Pancreas (tissue), 10 donors: ENCODE data around the gene SLC6A4. TPM values are rescaled to one million over a fixed set of nuclear protein-coding genes. Genes with fewer than 3 reads are reported as not detected.

Experiments
- ATAC-seq, 4 donors: fragments of 200-7000 bp; cut with Tn5 transposase; one replicate each; pipeline versions ENCODE4 v1.8.0 to v1.9.1; 2020; ENCODE audit warnings: mild to moderate bottlenecking in 4 of 4, moderate library complexity in 4 of 4
- DNase-seq, 6 donors: peaks; one replicate each; pipeline ENCODE4 v3.0.0-alpha.2; 2020
- FAIRE-seq: peaks from 2 replicates; lab custom pipeline; 2012; peaks lifted over from hg19 to GRCh38; lab: Jason Lieb, UNC
- H3K27ac ChIP-seq, 4 donors: fragments of 200-600 bp; sonication (generic); 1 replicate in 3 of 4; 2 replicates in 1 of 4; pipeline versions ENCODE4 v1.5.0 to v1.8.0; 2020
- H3K27me3 ChIP-seq, 4 donors: fragments of 200-600 bp; one replicate each; pipeline ENCODE4 v1.8.0; 2021
- H3K36me3 ChIP-seq, 3 donors: fragments of 200-600 bp; sonication (generic) in 1 of 3; one replicate each; pipeline versions ENCODE4 v1.5.0 to v1.8.0; 2020 to 2021
- H3K4me1 ChIP-seq, 3 donors: fragments of 200-600 bp; one replicate each; pipeline ENCODE4 v1.8.0; 2021
- H3K4me3 ChIP-seq, 4 donors: fragments of 200-600 bp; sonication (generic) in 2 of 4; one replicate each; pipeline versions ENCODE4 v1.5.0 to v1.8.0; 2020 to 2021
- H3K9me3 ChIP-seq, 4 donors: fragments of 200-600 bp; one replicate each; pipeline ENCODE4 v1.8.0; 2021
- WGBS, 2 donors: extraction: QIAGEN DNeasy Blood & Tissue Kit; methylation state at CpG; one replicate each; pipeline ENCODE4 v1.1.7; 2013; 5-methylcytosine and 5-hydroxymethylcytosine counted together
- intact Hi-C, 3 donors: fragments of 100-400 bp; cut with DNase I; formaldehyde crosslinking; loops; one replicate each; pipeline versions ENCODE4 v1.11.1 to v1.14.2; 2022
- polyA plus RNA-seq, 2 donors: library from polyadenylated mRNA; stranded (reverse); fragments of 200-250 nt; gene quantifications; one replicate each; pipeline ENCODE4 v1.2.3, GENCODE V29; 2013
- total RNA-seq, 6 donors: library from RNA; stranded (reverse); fragmentation: NEBNext Ultra II Directional in 4 of 6; extraction: Animal tissue kit (Norgen Biotek cat#: 25700) in 4 of 6; gene quantifications; one replicate each; pipeline versions ENCODE4 v1.2.1 to v1.2.4, GENCODE V29; 2021 to 2023
- TF ChIP-seq, protein P1 (sequence below), 4 donors: fragments of 200-600 bp; sonication (generic) in 3 of 4; IDR thresholded peaks; one replicate each; pipeline versions ENCODE4 v1.5.0 to v1.8.0; 2021; ENCODE audit warnings: antibody characterized with exemption in 4 of 4
- donor health status: healthy with polysubstance abuse.
- donor health status: DM: no; HTN: no; CAD: no; lungs with moderate emphysema.
- donor health status: DM: no; HTN: no; CAD: no.
- donor health status: control.
- donor health status: control.
- donor health status: Bipolar disorder and iron deficiency.
- donor health status: DM: yes; HTN: yes; CAD: no.
- donor health status: DM: no; HTN: no; CAD: no.
- donor health status: DM: no; HTN: no; CAD: no.
- donor health status: DM: yes; HTN: yes; CAD: no.

The SLC6A4 gene
- total and polyA plus RNA-seq, 8 donors = 0.42 to 3.1 (median 0.87) TPM

DNA sequence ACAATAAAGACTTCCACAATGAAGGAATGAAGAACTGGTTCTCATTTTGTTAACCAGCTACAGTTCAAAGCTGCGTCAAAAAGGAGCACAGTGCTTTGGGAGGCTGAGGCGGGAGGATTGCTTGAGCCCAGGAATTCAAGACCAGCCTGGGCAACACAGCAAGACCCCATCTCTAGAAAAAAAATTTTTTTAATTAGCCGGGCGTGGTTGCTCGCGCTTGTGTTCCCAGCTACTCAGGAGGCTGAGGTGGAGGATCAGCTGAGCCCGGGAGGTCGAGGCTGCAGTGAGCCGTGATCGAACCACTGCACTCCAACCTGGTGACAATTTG, 764 bp upstream of the SLC6A4 start:
- no peaks in the 10 kb centered on the region for H3K9me3 ChIP-seq
- TF ChIP-seq, protein P1, sequence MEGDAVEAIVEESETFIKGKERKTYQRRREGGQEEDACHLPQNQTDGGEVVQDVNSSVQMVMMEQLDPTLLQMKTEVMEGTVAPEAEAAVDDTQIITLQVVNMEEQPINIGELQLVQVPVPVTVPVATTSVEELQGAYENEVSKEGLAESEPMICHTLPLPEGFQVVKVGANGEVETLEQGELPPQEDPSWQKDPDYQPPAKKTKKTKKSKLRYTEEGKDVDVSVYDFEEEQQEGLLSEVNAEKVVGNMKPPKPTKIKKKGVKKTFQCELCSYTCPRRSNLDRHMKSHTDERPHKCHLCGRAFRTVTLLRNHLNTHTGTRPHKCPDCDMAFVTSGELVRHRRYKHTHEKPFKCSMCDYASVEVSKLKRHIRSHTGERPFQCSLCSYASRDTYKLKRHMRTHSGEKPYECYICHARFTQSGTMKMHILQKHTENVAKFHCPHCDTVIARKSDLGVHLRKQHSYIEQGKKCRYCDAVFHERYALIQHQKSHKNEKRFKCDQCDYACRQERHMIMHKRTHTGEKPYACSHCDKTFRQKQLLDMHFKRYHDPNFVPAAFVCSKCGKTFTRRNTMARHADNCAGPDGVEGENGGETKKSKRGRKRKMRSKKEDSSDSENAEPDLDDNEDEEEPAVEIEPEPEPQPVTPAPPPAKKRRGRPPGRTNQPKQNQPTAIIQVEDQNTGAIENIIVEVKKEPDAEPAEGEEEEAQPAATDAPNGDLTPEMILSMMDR (IDR thresholded peaks at IDR 0.05) = no peak
- H3K4me1 ChIP-seq = peaks cover 0 to 3% (median 0%) of the 10 kb centered on the region in 3 donors
- ATAC-seq (no peak), DNase-seq (no peak), FAIRE-seq (no peak)
- H3K27me3 ChIP-seq = no peaks in the 10 kb centered on the region
- intact Hi-C loops = no loop called here
- no peaks in the 10 kb centered on the region for H3K36me3 ChIP-seq
- peak overlapping the region in 2 of 4 donors; percentile 12 to 49 for H3K4me3 ChIP-seq
- 72 to 78% methylated on average over 10 of the region's 10 CpGs for WGBS, 2 donors
- H3K27ac ChIP-seq = no peak overlapping the region

DNA sequence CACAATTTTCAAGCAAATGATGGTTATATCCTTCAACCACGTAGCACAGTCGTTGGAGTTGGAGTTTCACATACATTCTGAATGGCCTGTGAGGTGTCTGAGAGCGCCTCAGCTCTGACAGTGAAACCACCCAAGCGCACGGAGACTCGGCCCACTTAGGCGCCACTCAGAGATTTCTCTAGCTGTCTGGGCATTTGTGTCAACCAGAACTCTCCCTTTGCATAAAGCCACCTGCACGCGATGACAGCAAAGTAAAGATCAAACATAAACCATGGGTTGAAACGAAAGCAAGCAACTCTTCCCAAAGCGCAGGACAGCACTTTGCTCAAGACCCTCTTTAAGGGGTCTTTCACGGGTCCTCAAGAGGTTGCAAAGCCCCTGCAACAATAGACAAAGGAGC, 533 bp downstream of the SLC6A4 start:
- 48 to 56% methylated on average over 12 of the region's 12 CpGs for WGBS, 2 donors
- ATAC-seq = no peak
- intact Hi-C loops = no loop called here
- FAIRE-seq = no peak
- DNase-seq = no peak
- TF ChIP-seq, protein P1 (IDR thresholded peaks at IDR 0.05) = no peak
- Histone ChIP-seq H3K27ac (no peak overlapping the region), H3K9me3 (no peaks in the 10 kb centered on the region), H3K36me3 (no peaks in the 10 kb centered on the region), H3K27me3 (no peaks in the 10 kb centered on the region), H3K4me3 (peak overlapping the region in 1 of 4 donors; percentile 49), H3K4me1 (peaks cover 0 to 3% (median 0%) of the 10 kb centered on the region in 3 donors)

DNA sequence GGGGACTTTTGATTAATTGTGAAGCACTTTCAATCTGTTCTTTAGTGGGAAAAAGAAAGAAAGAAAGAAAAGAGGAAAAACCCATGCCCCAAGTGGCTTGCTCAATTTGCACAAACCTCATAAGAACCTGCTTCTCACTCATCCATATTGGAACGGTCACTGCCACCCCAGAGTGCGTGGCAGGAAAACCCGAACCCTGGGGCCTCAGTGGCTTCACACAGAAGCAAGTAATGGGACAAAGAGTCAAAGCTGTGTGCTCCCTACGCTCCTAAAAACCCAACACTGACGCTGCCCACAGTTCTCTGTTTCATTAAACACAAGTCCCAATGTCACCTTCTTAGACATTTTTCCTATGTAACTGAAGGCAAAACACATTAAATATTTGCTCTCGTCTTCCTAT, 1.2 kb downstream of the SLC6A4 start:
- Histone ChIP-seq H3K4me1 (peaks cover 0 to 3% (median 0%) of the 10 kb centered on the region in 3 donors), H3K4me3 (no peak overlapping the region), H3K9me3 (no peaks in the 10 kb centered on the region), H3K36me3 (no peaks in the 10 kb centered on the region), H3K27me3 (no peaks in the 10 kb centered on the region), H3K27ac (no peak overlapping the region)
- FAIRE-seq = no peak
- WGBS, 2 donors = 78 to 89% methylated on average over 6 of the region's 6 CpGs
- intact Hi-C loops = no loop called here
- TF ChIP-seq, protein P1 (IDR thresholded peaks at IDR 0.05) = no peak
- DNase-seq = no peak
- ATAC-seq = no peak

DNA sequence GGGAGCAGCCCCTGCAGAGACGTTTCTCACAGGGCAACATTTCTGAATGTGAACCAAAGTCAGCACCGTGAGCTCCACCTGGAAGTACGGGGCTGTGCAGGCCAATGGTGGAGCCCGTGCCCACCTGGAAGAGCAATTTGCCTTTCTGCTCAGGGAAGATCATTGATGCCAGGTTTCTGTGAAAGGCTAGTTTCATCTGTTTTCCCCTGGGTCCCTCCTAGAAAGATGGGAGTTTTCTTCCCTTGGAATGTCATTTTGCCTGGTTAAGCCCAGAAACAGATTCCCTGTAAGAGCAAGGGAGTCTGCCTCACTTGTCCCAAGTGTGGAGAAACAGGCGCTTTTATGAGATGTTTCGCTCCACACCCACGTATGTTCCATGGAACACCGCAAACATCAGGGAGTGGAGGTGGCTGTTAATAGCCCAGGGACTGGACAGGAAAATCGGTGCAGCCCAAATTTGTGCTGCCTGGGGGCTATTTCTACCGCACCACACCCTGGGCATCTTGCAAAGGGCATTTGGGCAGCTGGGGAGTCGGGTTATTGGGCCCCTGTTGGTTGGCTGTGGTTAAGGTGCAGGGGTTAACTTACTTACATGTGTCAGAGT, 2.6 kb downstream of the SLC6A4 start:
- H3K27ac ChIP-seq = no peak overlapping the region
- no peaks in the 10 kb centered on the region for H3K9me3 ChIP-seq
- H3K27me3 ChIP-seq = no peaks in the 10 kb centered on the region
- no peak for FAIRE-seq
- ATAC-seq = no peak
- no peaks in the 10 kb centered on the region for H3K36me3 ChIP-seq
- no peak overlapping the region for H3K4me3 ChIP-seq
- intact Hi-C loops = no loop called here
- peaks cover 0 to 3% (median 0%) of the 10 kb centered on the region in 3 donors for H3K4me1 ChIP-seq
- TF ChIP-seq, protein P1 (IDR thresholded peaks at IDR 0.05) = no peak
- DNase-seq = no peak
- 54 to 63% methylated on average over 11 of the region's 11 CpGs for WGBS, 2 donors

DNA sequence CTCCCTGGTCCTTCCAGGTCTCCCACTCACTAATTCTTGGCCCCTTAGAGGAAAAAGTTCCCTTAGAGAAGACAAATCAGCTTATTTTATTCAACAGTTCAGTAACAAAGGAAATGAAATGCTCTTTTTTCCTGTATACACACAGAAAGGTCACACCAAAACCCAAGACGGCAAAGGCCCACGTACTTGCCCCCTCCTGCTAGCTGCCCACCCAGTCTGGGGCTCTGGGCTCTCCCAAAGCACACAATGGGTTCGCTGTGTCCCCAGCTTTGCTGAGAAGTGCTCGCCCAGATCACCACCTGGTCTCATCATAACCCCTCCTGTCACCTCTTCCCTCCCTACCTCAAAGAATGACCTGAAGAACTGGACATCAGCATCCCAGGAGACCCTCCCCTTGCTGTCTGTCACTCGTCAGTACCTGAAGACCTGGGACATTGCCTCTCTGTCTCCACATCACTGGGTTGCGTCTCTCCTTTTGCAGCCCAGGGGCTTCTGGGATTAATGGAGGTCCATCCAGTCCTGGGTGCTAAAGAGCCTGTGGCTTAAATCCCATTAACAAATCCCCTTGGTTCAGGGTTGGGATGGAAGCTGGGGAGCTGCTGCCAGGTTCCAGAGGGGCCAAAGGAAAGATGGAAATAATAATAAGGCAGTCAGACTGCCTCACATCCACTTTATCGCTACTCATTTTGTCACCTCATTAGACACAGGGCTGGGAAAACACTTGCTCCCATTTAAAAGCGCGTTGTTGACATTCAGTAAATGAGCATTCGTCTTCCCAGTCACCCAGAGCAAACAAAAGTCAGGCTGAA, 3.3 kb downstream of the SLC6A4 start:
- Histone ChIP-seq H3K36me3 (no peaks in the 10 kb centered on the region), H3K4me1 (peaks cover 0 to 3% (median 0%) of the 10 kb centered on the region in 3 donors), H3K27me3 (no peaks in the 10 kb centered on the region), H3K27ac (no peak overlapping the region), H3K9me3 (no peaks in the 10 kb centered on the region), H3K4me3 (no peak overlapping the region)
- DNase-seq (no peak), ATAC-seq (peak in 3 of 4 donors; percentile 40 to 65 (median 64)), FAIRE-seq (no peak)
- TF ChIP-seq, protein P1 (IDR thresholded peaks at IDR 0.05) = no peak
- 51 to 54% methylated on average over 10 of the region's 10 CpGs for WGBS, 2 donors
- intact Hi-C loops = no loop called here
